Medulla oblongata (tissue), 1 donor: ENCODE results near the gene CLDN22.

ENCODE experiments used
- DNase-seq: peaks from one replicate; pipeline ENCODE4 v3.0.0-alpha.2; 2015; ENCODE audit errors: extremely low spot score

CLDN22 gene

DNA sequence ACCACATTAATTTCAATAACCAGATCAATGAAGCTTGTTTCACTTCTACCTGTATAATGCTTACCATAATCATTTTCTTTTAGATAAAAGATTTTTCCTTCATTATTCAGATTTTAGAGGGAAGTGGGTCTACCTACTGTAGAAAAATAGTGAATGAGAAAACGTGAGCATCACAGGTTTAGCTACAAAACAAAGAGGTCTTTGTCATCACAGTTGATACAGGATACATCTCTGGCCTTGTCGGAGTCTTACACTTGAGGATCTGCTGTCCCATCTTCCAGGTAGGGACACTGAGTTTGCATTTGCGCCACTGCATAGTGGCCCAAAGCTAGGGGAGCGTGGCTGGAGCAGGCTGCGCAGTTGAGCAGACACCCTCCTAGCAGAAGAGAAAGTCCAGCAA, 1.4 kb upstream of the CLDN22 start:
- no peak for DNase-seq

- peak; percentile 31 for DNase-seq
Measured at GRCh38 chr4:183321079-183321478, 1.0 kb upstream of the CLDN22 start.

- DNase-seq = no peak
Measured at GRCh38 chr4:183318656-183319055, 1.4 kb downstream of the CLDN22 start.

DNA sequence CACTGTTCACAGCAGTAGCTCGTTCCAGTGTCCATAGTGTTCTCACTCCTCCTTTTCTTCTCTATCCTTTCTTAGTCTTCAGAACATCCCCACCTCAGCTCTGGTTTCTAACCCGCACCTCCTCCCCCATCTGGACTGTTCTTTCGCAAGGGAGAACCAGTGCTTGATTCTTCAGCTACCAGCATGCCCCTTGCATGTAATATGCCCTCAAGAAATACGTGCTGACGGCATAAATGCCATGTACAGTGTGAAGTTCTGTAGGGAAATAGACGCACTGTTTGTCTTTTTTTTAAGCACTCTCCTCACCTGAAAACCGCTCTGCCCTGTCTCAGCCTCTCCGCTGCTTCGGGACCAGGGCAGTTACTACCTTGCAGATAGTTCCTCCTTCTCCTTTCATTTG, 5.3 kb downstream of the CLDN22 start:
- no peak for DNase-seq

DNA sequence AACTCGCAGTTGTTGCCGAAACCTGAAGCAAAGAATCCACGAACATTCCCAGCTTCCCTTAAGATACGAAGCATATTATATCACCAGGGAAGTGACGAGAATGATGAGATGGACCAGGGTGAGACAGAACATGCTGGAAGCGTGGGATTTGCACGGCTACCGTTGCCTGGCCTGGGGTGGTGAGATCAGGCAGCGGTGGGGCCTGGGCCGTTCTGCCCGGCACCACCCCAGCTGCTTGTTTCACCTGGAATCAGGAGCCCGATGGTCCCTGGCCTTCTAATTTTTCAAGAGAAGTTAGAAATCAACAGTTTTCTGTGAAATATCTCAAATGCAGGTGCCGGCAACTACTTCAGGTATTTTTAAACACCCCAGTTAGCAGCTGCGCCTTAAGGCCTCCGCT, 5.7 kb downstream of the CLDN22 start:
- DNase-seq = no peak

- no peak for DNase-seq
Measured at GRCh38 chr4:183312841-183313240, 7.2 kb downstream of the CLDN22 start.

- no peak for DNase-seq
Measured at GRCh38 chr4:183306811-183307210, 13.3 kb downstream of the CLDN22 start.

DNA sequence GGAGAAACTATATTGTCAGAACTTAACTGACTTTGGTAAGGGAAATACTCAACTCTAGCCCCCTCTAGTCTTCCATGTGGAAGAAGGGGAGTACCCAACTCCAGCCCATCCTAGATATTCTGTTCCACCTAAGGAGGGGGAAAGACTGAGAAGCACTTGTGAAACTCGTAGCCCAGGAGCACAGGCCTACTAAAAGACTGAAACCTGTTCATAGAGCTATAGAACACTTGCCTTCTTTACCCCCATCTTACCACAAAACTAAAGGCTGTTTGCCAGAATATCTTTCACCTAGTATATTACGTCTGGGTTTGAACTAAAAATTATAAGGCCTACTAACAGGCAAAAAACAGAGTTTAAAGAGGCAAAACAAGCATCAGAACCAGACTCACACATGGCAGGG, 15.5 kb downstream of the CLDN22 start:
- DNase-seq = no peak

DNA sequence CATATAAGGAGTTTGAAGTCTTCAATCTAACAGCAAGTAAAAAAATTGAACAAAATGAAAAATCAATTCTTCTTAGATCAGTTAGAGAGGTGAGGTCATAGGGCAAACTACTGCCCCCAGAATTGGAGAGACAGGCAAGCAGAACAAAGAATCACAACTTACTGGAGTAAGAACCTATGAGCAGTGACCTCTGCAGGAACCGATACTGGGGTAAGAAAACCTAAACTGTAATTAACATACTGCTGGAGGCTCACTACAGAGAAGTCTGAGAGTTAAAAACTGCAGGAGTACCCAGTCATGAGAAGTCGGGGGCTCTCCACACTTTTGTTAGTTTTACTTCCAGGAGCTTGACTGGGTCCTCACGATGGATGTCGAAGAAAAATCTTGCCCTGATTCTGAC, 16.0 kb downstream of the CLDN22 start:
- no peak for DNase-seq

DNA sequence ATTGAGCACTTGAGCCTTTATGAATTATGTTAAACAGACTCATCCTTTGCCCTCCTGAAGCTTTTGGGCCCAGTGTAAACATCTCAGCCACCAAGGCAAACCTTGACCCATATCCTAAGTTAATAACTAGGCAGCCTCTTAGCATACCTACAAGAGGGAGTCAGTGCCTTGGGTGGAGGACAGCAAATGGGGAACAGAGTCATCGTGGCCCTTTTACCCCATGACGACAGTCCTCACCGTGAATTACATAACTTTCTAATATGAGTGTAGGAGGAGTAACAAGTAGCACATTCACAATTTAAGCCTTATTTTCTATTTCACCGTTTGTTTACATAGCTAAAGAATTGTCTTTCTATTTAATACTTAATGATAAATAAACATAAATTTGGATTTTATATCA, 16.8 kb downstream of the CLDN22 start:
- DNase-seq = no peak

DNA sequence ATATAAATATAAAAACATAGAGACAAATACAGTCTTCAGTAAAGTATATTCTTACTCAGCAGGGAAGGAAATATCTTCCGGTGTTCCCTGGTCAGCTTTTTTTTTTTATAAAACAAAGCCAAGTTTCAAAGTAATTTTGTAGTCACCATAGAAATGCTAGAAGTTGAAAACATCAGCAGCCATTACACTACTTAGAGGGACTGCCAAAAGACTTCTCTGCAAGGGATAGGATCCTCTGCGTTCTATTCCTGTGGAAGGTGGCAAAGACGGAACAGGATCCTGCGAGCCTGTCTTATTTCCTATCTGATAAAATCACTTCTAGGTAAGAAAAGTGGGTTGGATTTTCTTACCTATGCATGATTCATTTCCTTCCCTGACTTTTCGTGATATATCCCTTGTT, 19.4 kb downstream of the CLDN22 start:
- DNase-seq = no peak

GRCh38 chr4:183300070-183300469, 20.0 kb downstream of the CLDN22 start:
- DNase-seq = no peak

DNA sequence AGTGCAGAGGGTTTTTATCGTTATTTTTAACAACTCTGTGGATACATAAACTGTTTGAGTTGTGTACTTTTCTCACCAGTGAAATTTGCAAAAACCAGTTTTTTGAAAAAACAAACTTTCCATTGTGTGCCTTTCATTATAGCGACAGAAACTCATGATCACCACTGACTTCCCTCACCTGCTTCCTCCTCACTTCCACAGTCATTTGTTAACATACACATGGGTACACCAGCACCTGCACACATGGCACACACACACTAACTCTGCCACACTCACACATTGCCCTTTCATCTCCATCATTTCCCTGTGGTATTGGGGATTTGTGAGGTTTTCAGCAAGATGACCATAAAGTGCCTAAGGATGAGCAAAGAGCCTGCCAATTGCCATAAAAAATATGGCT, 20.6 kb downstream of the CLDN22 start:
- no peak for DNase-seq

DNA sequence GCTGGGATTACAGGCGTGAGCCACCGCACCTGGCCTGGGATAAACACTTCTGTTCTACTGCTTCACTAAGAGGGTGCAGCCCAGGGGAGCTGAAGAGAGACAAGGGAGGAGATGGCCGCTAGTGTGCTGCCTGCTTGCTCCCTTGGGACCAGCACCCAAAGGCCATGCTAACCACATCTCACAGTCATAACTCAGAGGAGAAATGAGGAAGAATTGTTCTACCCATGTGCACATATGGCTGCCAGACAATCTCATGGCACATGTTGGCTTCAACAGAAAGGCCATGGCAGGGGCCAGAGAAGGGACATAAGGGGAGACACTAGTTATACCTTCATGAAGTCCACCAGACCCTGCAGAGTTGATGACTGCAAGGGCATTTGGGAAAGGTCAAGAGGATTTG, 22.4 kb downstream of the CLDN22 start:
- no peak for DNase-seq

- DNase-seq = no peak
Measured at GRCh38 chr4:183295711-183296110, 24.4 kb downstream of the CLDN22 start.

- DNase-seq = no peak
Measured at GRCh38 chr4:183291070-183291469, 29.0 kb downstream of the CLDN22 start.

DNA sequence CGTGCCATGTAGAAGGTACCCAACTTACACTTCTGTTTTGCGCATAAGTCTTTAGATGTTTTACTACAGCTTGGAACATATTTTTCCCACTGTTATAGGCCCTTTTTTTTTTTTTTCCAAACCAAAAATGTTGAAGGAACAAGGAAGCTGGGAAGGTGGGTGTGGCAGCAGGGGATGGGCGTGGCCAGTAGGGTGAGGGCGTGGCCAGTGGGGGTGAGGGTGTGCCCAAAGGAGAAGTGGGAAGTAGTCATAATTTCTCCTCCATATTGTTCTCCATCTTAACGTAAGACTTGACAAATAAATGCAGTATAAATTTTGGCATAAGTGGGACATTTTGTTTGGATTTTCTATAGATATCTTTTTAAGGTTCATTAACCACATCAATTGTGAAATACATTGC, 30.4 kb downstream of the CLDN22 start:
- DNase-seq = no peak

DNA sequence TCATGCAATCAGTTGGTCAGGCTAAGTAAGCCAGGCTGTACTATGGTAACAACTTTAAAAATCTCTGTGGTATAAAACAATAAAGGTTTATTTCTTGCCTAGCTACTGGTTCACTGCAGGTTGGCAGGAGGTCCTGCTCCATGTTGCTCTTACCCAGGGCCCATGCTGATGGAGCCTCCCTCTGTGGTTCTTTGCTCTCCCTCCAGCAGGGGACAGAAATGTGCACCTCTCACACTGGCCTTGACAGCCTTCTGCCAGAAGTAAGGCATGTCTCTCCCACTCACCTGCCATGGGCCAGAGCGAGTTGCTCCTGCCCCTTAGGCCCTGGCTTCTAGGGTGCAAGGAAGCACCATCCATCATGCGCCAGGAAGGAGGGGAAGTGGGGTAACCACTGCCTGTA, 31.1 kb downstream of the CLDN22 start:
- DNase-seq = no peak

DNA sequence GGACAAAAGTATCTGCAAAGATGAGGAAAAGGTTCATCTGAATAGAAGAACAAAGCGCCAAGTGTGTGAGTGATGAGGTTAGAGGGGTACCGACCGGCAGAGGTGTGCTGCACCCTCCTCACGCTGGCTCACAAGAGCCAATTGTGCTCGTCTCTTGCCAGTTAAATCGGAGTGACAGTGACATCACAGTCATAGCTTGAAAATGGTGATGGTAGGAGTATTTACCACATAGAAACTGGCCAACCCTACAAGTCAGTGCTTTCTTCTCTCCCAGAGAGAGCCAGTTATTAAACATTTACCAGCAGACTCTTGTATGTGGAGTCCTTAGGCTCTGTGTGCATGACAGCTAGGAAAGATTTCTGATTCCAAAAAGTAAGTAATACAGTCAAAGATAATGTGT, 32.4 kb downstream of the CLDN22 start:
- no peak for DNase-seq

DNA sequence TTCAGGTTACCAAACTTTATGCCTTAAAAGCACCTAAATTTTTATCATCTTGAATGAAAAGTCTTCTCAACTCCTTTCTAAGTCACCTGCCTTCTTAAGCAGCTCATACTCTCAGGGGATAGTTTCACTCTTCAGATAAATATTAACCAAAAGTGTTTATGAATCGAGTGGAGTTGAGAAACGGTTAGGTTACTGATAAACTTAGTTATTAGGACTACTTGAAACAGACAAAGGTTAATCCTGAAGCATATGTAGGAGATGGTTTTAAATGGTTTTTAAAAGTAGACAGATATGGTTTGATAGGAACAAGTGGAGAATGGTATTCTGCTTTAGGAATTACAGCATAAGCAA, 32.8 kb downstream of the CLDN22 start:
- no peak for DNase-seq

DNA sequence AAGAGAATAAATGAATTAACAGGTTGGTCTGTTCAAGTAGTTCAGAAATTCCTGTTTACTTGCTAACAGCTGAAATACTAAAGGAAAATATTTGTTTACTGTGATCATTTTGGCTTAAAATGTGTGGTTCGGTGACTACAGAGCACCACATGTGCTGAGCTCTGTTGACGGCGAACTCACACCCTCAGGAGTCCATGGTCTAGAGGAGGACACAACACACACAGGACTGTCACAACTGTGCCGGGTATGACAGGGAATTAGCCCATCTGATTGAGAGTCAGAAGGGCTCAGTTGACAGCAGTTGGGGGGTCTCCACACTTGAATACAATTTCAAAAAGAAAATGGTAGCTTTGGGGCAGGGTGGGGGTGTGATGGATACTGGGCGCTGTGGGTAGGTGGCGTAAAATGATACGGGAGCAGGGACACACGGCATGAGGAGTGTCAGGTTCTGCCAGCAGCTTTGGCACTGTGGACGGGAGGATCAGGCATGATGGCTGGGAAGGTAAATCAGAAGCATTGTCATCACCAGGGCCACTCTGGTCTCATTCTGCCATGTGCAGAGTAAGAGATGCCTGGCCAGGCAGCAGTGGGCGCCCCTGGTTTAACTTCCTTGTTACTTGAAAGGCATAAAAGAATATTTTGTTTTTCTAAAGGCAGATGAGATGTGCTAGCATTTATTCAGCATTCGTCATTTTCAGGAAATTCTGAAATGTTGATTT, 33.3 kb downstream of the CLDN22 start:
- DNase-seq = no peak

DNA sequence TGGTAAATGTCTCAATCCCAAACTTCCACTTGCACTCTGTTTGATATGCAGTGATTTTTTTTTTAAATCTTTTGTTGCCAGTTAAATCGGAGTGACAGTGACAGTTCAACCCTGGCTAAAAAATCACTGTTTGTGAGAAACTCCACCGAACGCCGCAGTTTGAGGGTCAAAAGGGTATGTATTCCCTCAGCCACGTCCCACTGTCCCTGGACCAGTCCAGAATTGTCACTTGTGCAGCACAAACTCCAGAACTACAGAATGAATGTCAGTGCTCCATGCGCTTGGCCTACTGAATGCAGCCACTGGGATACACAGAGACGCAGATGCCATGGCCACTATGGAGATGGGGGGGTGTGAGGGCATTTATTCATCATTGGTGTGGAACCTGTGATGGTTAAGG, 34.2 kb downstream of the CLDN22 start:
- no peak for DNase-seq

DNA sequence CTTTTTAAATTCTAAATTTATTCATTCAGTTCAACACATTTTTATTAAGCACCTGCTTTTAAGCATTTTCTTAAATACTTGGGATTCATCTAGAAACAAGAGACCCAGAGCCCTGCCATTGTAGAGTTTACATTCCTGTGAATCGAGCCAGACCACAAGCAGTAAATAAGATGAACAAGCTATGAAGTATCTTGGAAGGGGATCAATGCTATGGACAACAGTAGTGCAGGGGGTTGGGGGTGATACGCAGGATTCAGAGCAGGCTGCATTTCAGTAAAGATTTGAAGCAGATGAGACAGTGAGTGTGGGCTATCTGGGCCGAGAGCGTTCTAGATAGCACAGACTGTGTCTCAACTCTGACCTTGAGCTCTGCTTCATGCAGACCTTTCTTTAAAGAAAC, 35.1 kb downstream of the CLDN22 start:
- DNase-seq = no peak

GRCh38 chr4:183284258-183284785, 35.8 kb downstream of the CLDN22 start:
- no peak for DNase-seq
